Esophagus squamous epithelium (tissue), 5 donors: Measurements from ENCODE around the gene SLC22A5. TPM values are rescaled to one million over a fixed set of nuclear protein-coding genes. Genes with fewer than 3 reads are reported as not detected.

Source experiments
- DNase-seq: peaks from one replicate; lab custom pipeline; 2025; lab: John Stamatoyannopoulos, UW
- H3K27ac ChIP-seq, 4 donors: fragments of 200-600 bp; sonication (generic); one replicate each; pipeline ENCODE4 v1.5.1; 2016 to 2019; ENCODE audit warnings: mild to moderate bottlenecking in 1 of 4
- H3K27me3 ChIP-seq, 4 donors: fragments of 200-600 bp; sonication (generic); 1 replicate in 3 of 4; 2 replicates in 1 of 4; pipeline versions ENCODE4 v1.5.1 to v1.6.0; 2017 to 2021; ENCODE audit warnings: antibody characterized with exemption in 1 of 4
- H3K36me3 ChIP-seq, 3 donors: fragments of 200-600 bp; sonication (generic); one replicate each; pipeline ENCODE4 v1.5.1; 2016 to 2019
- H3K4me1 ChIP-seq, 3 donors: fragments of 200-600 bp; sonication (generic); one replicate each; pipeline ENCODE4 v1.5.1; 2017 to 2019
- H3K4me3 ChIP-seq, 4 donors: fragments of 200-600 bp; sonication (generic); 1 replicate in 3 of 4; 2 replicates in 1 of 4; pipeline ENCODE4 v1.5.1; 2016 to 2019; ENCODE audit warnings: mild to moderate bottlenecking in 2 of 4, moderate library complexity in 1 of 4
- H3K9me3 ChIP-seq, 3 donors: fragments of 200-600 bp; sonication (generic); one replicate each; pipeline ENCODE4 v1.5.1; 2016 to 2019
- CTCF ChIP-seq, 6 experiments: fragments of 450-650 bp in 4 of 6; fragments of 200-600 bp in 2 of 6; sonication (generic) in 2 of 6; IDR thresholded peaks; one replicate each; pipeline ENCODE4 v1.5.1; 2016 to 2019; ENCODE audit warnings: antibody characterized with exemption in 6 of 6, mild to moderate bottlenecking in 4 of 6, moderate library complexity in 4 of 6
- POLR2A ChIP-seq, 4 donors: fragments of 450-650 bp; IDR thresholded peaks; one replicate each; pipeline ENCODE4 v1.6.1; 2017; ENCODE audit warnings: antibody characterized with exemption in 4 of 4, mild to moderate bottlenecking in 4 of 4, moderate library complexity in 3 of 4
- WGBS, 2 donors: methylation state at CpG; one replicate each; pipeline ENCODE4 v1.1.5; 2018; 5-methylcytosine and 5-hydroxymethylcytosine counted together
- intact Hi-C: fragments of 100-400 bp; cut with DNase I; formaldehyde crosslinking; loops from one replicate; pipeline ENCODE4 v1.15.0; 2022
- total RNA-seq, 4 donors: library from RNA; depleted of rRNA; stranded (reverse); fragments of >200 nt; gene quantifications; one replicate each; pipeline ENCODE4 v1.1.0, GENCODE V29; 2016
- donor health status: DM: yes; HTN: yes; CAD: no.

The SLC22A5 gene
- total RNA-seq, 4 donors from 2014 or later: 7.4 to 15.8 (median 8.3) TPM

- H3K27me3 ChIP-seq: no peaks in the 10 kb centered on the region
- TF ChIP-seq POLR2A (IDR thresholded peaks at IDR 0.05) (no peak), CTCF (IDR thresholded peaks at IDR 0.05) (no peak)
- no peak for DNase-seq
- no peaks in the 10 kb centered on the region for H3K9me3 ChIP-seq
- peaks cover 85 to 100% (median 96%) of the 10 kb centered on the region in 3 donors for H3K4me1 ChIP-seq
- H3K27ac ChIP-seq: peak overlapping the region; percentile 54 to 75 (median 69)
- 47 to 52% methylated on average over 3 of the region's 3 CpGs for WGBS, 2 donors
- intact Hi-C loops: no loop called here
- H3K4me3 ChIP-seq: no peak overlapping the region
- H3K36me3 ChIP-seq: peaks cover 0 to 6% (median 0%) of the 10 kb centered on the region in 3 donors
These were observed 54.0 kb downstream of the SLC22A5 start for GRCh38 chr5:132423438-132423898.

GRCh38 chr5:132424167-132424880 is 54.8 kb downstream of the SLC22A5 start:
- Histone ChIP-seq H3K9me3 (no peaks in the 10 kb centered on the region), H3K27ac (peak overlapping the region; percentile 69 to 88 (median 79)), H3K27me3 (no peaks in the 10 kb centered on the region), H3K4me1 (peaks cover 89 to 100% (median 96%) of the 10 kb centered on the region in 3 donors), H3K36me3 (peaks cover 0 to 6% (median 0%) of the 10 kb centered on the region in 3 donors), H3K4me3 (no peak overlapping the region)
- intact Hi-C loops: no loop called here
- no peak for TF ChIP-seq POLR2A (IDR thresholded peaks at IDR 0.05)
- WGBS, 2 donors: 84 to 89% methylated on average over 3 of the region's 3 CpGs
- no peak for DNase-seq

GRCh38 chr5:132425009-132425937 is 55.8 kb downstream of the SLC22A5 start:
- 16 to 31% methylated on average over 5 to 8 of the region's 8 CpGs for WGBS, 2 donors
- intact Hi-C loops: loop anchor here (5.0 kb wide), 1 partner anchor 62 kb away; no protein-coding TSS in a partner anchor
- no peaks in the 10 kb centered on the region for H3K27me3 ChIP-seq
- no peaks in the 10 kb centered on the region for H3K9me3 ChIP-seq
- peak overlapping the region; percentile 69 to 88 (median 79) for H3K27ac ChIP-seq
- no peak for DNase-seq
- peaks cover 81 to 100% (median 93%) of the 10 kb centered on the region in 3 donors for H3K4me1 ChIP-seq
- no peak for TF ChIP-seq CTCF (IDR thresholded peaks at IDR 0.05)
- TF ChIP-seq POLR2A (IDR thresholded peaks at IDR 0.05): no peak
- H3K36me3 ChIP-seq: peaks cover 0 to 6% (median 0%) of the 10 kb centered on the region in 3 donors
- H3K4me3 ChIP-seq: peak overlapping the region in 1 of 4 donors; percentile 10

GRCh38 chr5:132425975-132426524 is 56.5 kb downstream of the SLC22A5 start:
- H3K4me3 ChIP-seq: peak overlapping the region in 1 of 4 donors; percentile 10
- no peak for TF ChIP-seq CTCF (IDR thresholded peaks at IDR 0.05)
- TF ChIP-seq POLR2A (IDR thresholded peaks at IDR 0.05): no peak
- H3K27ac ChIP-seq: peak overlapping the region; percentile 69 to 88 (median 79)
- peaks cover 74 to 98% (median 88%) of the 10 kb centered on the region in 3 donors for H3K4me1 ChIP-seq
- 51 to 61% methylated on average over 5 to 6 of the region's 7 CpGs for WGBS, 2 donors
- H3K36me3 ChIP-seq: peaks cover 0 to 9% (median 0%) of the 10 kb centered on the region in 3 donors
- intact Hi-C loops: loop anchor here (5.0 kb wide), 1 partner anchor 61 kb away; no protein-coding TSS in a partner anchor
- no peaks in the 10 kb centered on the region for H3K9me3 ChIP-seq
- H3K27me3 ChIP-seq: no peaks in the 10 kb centered on the region
- DNase-seq: no peak

- Histone ChIP-seq H3K36me3 (peaks cover 0 to 9% (median 0%) of the 10 kb centered on the region in 3 donors), H3K27me3 (no peaks in the 10 kb centered on the region), H3K4me1 (peaks cover 69 to 98% (median 82%) of the 10 kb centered on the region in 3 donors), H3K4me3 (peak overlapping the region in 1 of 4 donors; percentile 16), H3K9me3 (no peaks in the 10 kb centered on the region), H3K27ac (peak overlapping the region; percentile 69 to 88 (median 79))
- TF ChIP-seq CTCF (IDR thresholded peaks at IDR 0.05) (peak in 5 of 6 experiments; percentile 15 to 44 (median 22)), POLR2A (IDR thresholded peaks at IDR 0.05) (no peak)
- WGBS, 2 donors: 20 to 50% methylated on average over 2 to 3 of the region's 8 CpGs
- DNase-seq: peak; percentile 59
- intact Hi-C loops: loop anchor here (5.0 kb wide), 1 partner anchor 61 kb away; no protein-coding TSS in a partner anchor
These were observed 57.1 kb downstream of the SLC22A5 start for GRCh38 chr5:132426525-132427138.
